Ovary (tissue), 9 donors: ENCODE results near the gene RABGAP1L. TPM values are rescaled to one million over a fixed set of nuclear protein-coding genes. Genes with fewer than 3 reads are reported as not detected.

Source experiments
- DNase-seq, 5 donors: peaks; one replicate each; pipeline ENCODE4 v3.0.0-alpha.2; 2019 to 2020
- H3K27ac ChIP-seq, 2 donors: fragments of 200-600 bp; one replicate each; pipeline versions ENCODE4 v1.5.1 to v1.8.0; 2019 to 2022
- H3K27me3 ChIP-seq: fragments of 200-600 bp; one replicate; pipeline ENCODE4 v1.8.0; 2022
- H3K36me3 ChIP-seq: fragments of 200-600 bp; sonication (generic); one replicate; pipeline ENCODE4 v1.5.1; 2019
- H3K4me1 ChIP-seq: one replicate; pipeline ENCODE4 v1.8.1; 2013; ENCODE audit warnings: mild to moderate bottlenecking, moderate library complexity; ENCODE audit not compliant: insufficient read depth
- H3K4me3 ChIP-seq: fragments of 200-600 bp; sonication (generic); one replicate; pipeline ENCODE4 v1.5.1; 2017
- H3K9me3 ChIP-seq, 2 donors: fragments of 200-600 bp in 1 of 2; sonication (generic) in 1 of 2; one replicate each; pipeline versions ENCODE4 v1.5.1 to v1.8.1; 2013 to 2019; ENCODE audit warnings: mild to moderate bottlenecking in 1 of 2, moderate library complexity in 1 of 2
- EP300 ChIP-seq: sonication (generic); formaldehyde crosslinking; IDR thresholded peaks from one replicate; pipeline ENCODE4 v1.6.1; 2017; ENCODE audit warnings: antibody characterized with exemption
- POLR2A ChIP-seq: fragments of 450-650 bp; IDR thresholded peaks from one replicate; pipeline ENCODE4 v1.6.1; 2017; ENCODE audit warnings: antibody characterized with exemption, mild to moderate bottlenecking, moderate library complexity
- WGBS, 3 donors: extraction: QIAGEN DNeasy Blood & Tissue Kit in 1 of 3; methylation state at CpG; one replicate each; pipeline versions ENCODE4 v1.1.5 to v1.1.7; 2013 to 2017; 5-methylcytosine and 5-hydroxymethylcytosine counted together
- intact Hi-C, 4 donors: fragments of 100-400 bp; cut with DNase I; formaldehyde crosslinking; loops; one replicate each; pipeline versions ENCODE4 v1.11.0 to v1.15.1; 2022 to 2023
- polyA plus RNA-seq, 2 donors: library from polyadenylated mRNA; stranded (reverse); fragments of 200-250 nt in 1 of 2; fragments of 350-450 nt in 1 of 2; fragmentation: Illumina TruSeq in 1 of 2; extraction: RNeasy Lipid Tissue Mini Kit (QIAGEN cat#74804) in 1 of 2; gene quantifications; one replicate each; pipeline ENCODE4 v1.2.3, GENCODE V29; 2013 to 2014
- total RNA-seq, 7 donors: library from RNA; depleted of rRNA in 2 of 7; stranded (reverse); fragments of >200 nt in 2 of 7; fragmentation: NEBNext Ultra II Directional in 3 of 7; extraction: Animal tissue kit (Norgen Biotek cat#: 25700) in 3 of 7; gene quantifications; one replicate each; pipeline versions ENCODE4 v1.1.0 to v1.2.4, GENCODE V29; 2016 to 2023
- TF ChIP-seq, protein P1 (sequence below), 3 donors: fragments of 450-650 bp in 2 of 3; fragments of 200-600 bp in 1 of 3; IDR thresholded peaks; one replicate each; pipeline versions ENCODE4 v1.5.1 to v1.8.0; 2016 to 2022; ENCODE audit warnings: antibody characterized with exemption in 3 of 3, mild to moderate bottlenecking in 1 of 3
- donor health status: DM: no; HTN: no; CAD: no; lungs with moderate emphysema.
- donor health status: DM: no; HTN: no; CAD: no.
- donor health status: Bipolar disorder and iron deficiency.
- donor health status: DM: yes; HTN: yes; CAD: no.
- donor health status: DM: no; HTN: no; CAD: no.
- donor health status: DM: yes; HTN: yes; CAD: no.

The RABGAP1L gene
- total and polyA plus RNA-seq, 9 donors: 17.1 to 56.5 (median 43.6) TPM

- no peaks in the 10 kb centered on the region for H3K27me3 ChIP-seq
- DNase-seq: no peak
- H3K36me3 ChIP-seq: no peaks in the 10 kb centered on the region
- TF ChIP-seq EP300: no peak
- TF ChIP-seq, protein P1, sequence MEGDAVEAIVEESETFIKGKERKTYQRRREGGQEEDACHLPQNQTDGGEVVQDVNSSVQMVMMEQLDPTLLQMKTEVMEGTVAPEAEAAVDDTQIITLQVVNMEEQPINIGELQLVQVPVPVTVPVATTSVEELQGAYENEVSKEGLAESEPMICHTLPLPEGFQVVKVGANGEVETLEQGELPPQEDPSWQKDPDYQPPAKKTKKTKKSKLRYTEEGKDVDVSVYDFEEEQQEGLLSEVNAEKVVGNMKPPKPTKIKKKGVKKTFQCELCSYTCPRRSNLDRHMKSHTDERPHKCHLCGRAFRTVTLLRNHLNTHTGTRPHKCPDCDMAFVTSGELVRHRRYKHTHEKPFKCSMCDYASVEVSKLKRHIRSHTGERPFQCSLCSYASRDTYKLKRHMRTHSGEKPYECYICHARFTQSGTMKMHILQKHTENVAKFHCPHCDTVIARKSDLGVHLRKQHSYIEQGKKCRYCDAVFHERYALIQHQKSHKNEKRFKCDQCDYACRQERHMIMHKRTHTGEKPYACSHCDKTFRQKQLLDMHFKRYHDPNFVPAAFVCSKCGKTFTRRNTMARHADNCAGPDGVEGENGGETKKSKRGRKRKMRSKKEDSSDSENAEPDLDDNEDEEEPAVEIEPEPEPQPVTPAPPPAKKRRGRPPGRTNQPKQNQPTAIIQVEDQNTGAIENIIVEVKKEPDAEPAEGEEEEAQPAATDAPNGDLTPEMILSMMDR (IDR thresholded peaks at IDR 0.05): no peak
- no peak for TF ChIP-seq POLR2A
- intact Hi-C loops: no loop called here
- H3K9me3 ChIP-seq: no peaks in the 10 kb centered on the region
- H3K27ac ChIP-seq: no peak overlapping the region
- no peak overlapping the region for H3K4me3 ChIP-seq
- WGBS, 3 donors: 62 to 80% (median 64%) methylated on average over 4 of the region's 4 CpGs
- no peaks in the 10 kb centered on the region for H3K4me1 ChIP-seq
Measured at GRCh38 chr1:174149216-174149615, 10.1 kb upstream of the RABGAP1L start.

DNA sequence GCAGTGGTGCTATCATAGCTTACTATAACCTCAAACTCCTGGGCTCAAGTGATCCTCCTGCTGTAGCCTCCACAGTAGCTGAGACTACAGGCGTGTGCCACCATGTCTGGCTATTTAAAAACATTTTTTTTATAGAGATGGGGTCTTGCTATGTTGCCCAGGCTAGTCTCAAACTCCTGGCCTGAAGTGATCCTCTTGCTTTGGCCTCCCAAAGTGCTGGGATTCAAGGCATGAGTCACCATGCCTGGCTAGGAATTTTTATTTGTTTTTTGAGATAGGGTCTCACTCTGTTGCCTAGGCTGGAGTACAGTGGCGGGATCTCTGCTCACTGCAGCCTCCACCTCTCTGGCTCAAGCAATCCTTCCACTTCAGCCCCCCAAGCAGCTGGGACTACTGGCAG lies 8.8 kb upstream of the RABGAP1L start:
- DNase-seq: no peak
- no peak for TF ChIP-seq EP300
- H3K27ac ChIP-seq: no peak overlapping the region

DNA sequence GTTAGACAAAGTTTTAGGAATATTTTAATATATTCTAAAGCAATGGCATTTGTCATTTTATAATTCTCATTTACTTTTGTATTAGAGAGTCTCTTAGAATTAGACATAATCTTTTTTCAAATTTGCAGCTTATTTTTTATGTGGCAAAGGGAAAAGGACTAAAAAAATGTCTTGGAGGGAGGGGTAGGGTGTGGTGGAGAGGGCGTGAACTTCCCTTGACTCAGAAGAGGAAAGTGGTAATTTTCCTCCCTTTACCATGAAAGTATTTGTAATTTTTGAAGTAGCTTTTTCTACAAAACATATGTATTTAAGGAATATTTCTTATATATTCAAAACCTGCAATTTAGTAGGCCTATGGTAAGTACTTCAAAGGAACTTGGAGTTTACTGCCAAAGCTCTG lies 6.9 kb upstream of the RABGAP1L start:
- H3K4me1 ChIP-seq: no peaks in the 10 kb centered on the region
- no peak overlapping the region for H3K4me3 ChIP-seq
- H3K36me3 ChIP-seq: no peaks in the 10 kb centered on the region
- H3K27ac ChIP-seq: no peak overlapping the region
- no peak for DNase-seq
- no peaks in the 10 kb centered on the region for H3K9me3 ChIP-seq
- 85 to 90% (median 88%) methylated on average over 1 of the region's 1 CpG for WGBS, 3 donors
- intact Hi-C loops: no loop called here
- TF ChIP-seq, protein P1 (IDR thresholded peaks at IDR 0.05): no peak
- TF ChIP-seq EP300 (no peak), POLR2A (no peak)
- H3K27me3 ChIP-seq: no peaks in the 10 kb centered on the region

More for the DNA sequence above, 8.8 kb upstream of the RABGAP1L start:
- Histone ChIP-seq H3K4me3 (no peak overlapping the region), H3K4me1 (no peaks in the 10 kb centered on the region), H3K9me3 (no peaks in the 10 kb centered on the region), H3K36me3 (no peaks in the 10 kb centered on the region), H3K27me3 (no peaks in the 10 kb centered on the region)
- 86 to 91% (median 91%) methylated on average over 2 of the region's 2 CpGs for WGBS, 3 donors
- intact Hi-C loops: no loop called here

- H3K4me1 ChIP-seq: no peaks in the 10 kb centered on the region
- no peak overlapping the region for H3K27ac ChIP-seq
- no peak for TF ChIP-seq POLR2A
- no peak for TF ChIP-seq EP300
- TF ChIP-seq, protein P1 (IDR thresholded peaks at IDR 0.05): no peak
- H3K4me3 ChIP-seq: no peak overlapping the region
- DNase-seq: no peak
- 77 to 84% (median 83%) methylated on average over 5 of the region's 5 CpGs for WGBS, 3 donors
- intact Hi-C loops: no loop called here
- no peaks in the 10 kb centered on the region for H3K36me3 ChIP-seq
- H3K9me3 ChIP-seq: no peaks in the 10 kb centered on the region
- no peaks in the 10 kb centered on the region for H3K27me3 ChIP-seq
Measured at GRCh38 chr1:174153085-174153824, 6.1 kb upstream of the RABGAP1L start.

GRCh38 chr1:174153825-174154107 lies 5.6 kb upstream of the RABGAP1L start:
- no peaks in the 10 kb centered on the region for H3K9me3 ChIP-seq
- TF ChIP-seq EP300 (no peak), POLR2A (no peak)
- TF ChIP-seq, protein P1 (IDR thresholded peaks at IDR 0.05): no peak
- H3K27me3 ChIP-seq: no peaks in the 10 kb centered on the region
- no peak overlapping the region for H3K4me3 ChIP-seq
- intact Hi-C loops: no loop called here
- H3K4me1 ChIP-seq: no peaks in the 10 kb centered on the region
- no peak overlapping the region for H3K27ac ChIP-seq
- H3K36me3 ChIP-seq: no peaks in the 10 kb centered on the region
- DNase-seq: no peak
